HT-29 (cell line): Measurements from ENCODE around the gene ZNF862. TPM values are rescaled to one million over a fixed set of nuclear protein-coding genes. Genes with fewer than 3 reads are reported as not detected.

ENCODE experiments used
- DNase-seq: peaks from one replicate; pipeline ENCODE4 v3.0.0-alpha.2; 2015; ENCODE audit warnings: low spot score
- total RNA-seq: library from RNA; depleted of rRNA; stranded (reverse); fragments of >200 nt; shearing (Covaris generic); gene quantifications from 2 replicates; pipeline ENCODE4 v1.2.3, GENCODE V29; 2014; rRNA removed

The ZNF862 gene
- 8.8 and 11.7 TPM in 2 replicates for total RNA-seq

- DNase-seq, result peak; percentile 99
Measured at GRCh38 chr7:149838224-149838991, at the start of gene ZNF862. ZNF862 (plus strand) TSS chr7:149838375; CDS start chr7:149838612, 237 bp downstream.

- DNase-seq, result no peak
Measured at GRCh38 chr7:149789101-149789500, 49.1 kb upstream of the ZNF862 start.

- DNase-seq, result no peak
Measured at GRCh38 chr7:149790146-149790548, 48.0 kb upstream of the ZNF862 start.

- no peak for DNase-seq
Measured at GRCh38 chr7:149790754-149791360, 47.3 kb upstream of the ZNF862 start.

DNA sequence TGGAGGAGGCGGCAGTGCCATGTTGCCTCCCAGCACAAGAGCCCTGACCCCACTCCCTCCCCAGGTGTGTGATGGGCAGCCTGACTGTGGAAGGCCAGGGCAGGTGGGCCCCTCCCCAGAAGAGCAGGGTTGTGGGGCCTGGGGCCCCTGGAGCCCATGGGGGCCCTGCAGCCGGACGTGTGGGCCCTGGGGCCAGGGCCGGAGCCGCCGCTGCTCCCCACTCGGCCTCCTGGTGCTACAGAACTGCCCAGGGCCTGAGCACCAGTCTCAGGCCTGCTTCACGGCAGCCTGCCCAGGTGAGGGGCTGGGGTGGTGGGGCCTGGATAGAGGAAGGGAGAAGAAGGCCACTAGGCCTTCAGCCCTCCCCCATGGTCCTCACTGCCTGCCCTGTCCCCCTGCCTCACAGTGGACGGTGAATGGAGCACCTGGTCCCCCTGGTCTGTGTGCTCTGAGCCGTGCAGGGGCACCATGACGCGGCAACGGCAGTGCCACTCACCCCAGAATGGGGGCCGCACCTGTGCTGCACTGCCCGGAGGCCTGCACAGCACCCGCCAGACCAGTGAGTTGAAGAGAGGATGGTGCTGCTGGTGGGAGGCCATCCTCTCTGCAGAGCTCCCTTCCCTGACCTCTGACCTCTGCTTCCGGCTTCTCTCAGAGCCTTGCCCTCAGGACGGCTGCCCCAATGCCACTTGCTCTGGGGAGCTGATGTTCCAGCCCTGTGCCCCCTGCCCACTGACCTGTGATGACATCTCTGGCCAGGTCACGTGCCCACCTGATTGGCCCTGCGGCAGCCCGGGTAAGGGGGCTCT, 46.6 kb upstream of the ZNF862 start:
- DNase-seq, result no peak

DNA sequence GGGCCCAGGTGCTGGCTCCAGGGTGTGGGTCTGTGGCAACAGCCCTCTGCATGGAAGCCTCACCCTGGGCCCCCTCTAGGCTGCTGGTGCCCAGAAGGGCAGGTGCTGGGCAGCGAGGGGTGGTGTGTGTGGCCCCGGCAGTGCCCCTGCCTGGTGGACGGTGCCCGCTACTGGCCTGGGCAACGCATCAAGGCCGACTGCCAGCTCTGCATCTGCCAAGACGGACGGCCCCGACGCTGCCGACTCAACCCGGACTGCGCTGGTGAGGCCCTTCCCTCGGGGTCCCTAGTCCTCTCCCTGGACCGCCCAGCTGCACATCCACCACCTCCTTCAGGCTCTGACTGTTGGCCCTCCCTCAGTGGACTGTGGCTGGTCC, 46.0 kb upstream of the ZNF862 start:
- DNase-seq, result no peak

GRCh38 chr7:149793261-149793660, 44.9 kb upstream of the ZNF862 start:
- no peak for DNase-seq

DNA sequence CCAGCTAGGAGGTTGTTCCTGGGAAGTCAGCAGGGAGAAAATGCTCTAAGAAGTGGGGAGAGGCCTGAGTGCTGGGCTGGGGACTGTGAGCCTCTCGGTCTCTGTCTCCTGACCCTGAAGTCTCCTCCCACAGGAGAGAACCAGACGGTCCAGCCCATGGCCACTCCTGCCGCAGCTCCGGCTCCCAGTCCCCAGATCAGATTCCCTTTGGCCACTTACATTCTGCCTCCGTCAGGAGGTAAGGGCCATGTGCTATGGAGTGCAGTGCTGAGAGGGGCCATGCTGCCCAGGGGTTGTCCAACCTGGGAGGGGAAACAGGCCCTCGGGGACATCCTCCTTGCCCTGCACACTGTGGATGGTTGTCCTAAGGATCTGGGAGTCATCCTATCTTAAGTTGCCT, 43.5 kb upstream of the ZNF862 start:
- no peak for DNase-seq

DNA sequence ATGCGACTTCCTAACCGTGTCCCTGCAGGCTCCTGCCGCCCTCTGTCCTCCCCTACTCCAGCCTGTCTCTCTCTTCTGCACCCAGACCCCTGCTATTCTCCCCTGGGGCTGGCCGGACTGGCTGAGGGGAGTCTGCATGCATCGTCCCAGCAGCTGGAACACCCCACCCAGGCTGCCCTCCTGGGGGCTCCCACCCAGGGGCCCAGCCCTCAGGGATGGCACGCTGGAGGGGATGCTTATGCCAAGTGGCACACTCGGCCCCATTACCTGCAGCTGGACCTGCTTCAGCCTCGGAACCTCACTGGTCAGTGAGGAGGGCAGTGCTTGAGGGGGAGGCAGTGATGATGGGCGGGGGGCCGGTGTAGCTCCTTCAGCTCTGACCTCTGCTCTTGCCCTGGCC, 43.0 kb upstream of the ZNF862 start:
- no peak for DNase-seq

GRCh38 chr7:149796287-149796860, 41.8 kb upstream of the ZNF862 start:
- no peak for DNase-seq

GRCh38 chr7:149797771-149798170, 40.4 kb upstream of the ZNF862 start:
- no peak for DNase-seq

GRCh38 chr7:149799397-149800168, 38.6 kb upstream of the ZNF862 start:
- DNase-seq, result peak; percentile 59

- DNase-seq, result no peak
Measured at GRCh38 chr7:149800169-149800555, 38.0 kb upstream of the ZNF862 start.

DNA sequence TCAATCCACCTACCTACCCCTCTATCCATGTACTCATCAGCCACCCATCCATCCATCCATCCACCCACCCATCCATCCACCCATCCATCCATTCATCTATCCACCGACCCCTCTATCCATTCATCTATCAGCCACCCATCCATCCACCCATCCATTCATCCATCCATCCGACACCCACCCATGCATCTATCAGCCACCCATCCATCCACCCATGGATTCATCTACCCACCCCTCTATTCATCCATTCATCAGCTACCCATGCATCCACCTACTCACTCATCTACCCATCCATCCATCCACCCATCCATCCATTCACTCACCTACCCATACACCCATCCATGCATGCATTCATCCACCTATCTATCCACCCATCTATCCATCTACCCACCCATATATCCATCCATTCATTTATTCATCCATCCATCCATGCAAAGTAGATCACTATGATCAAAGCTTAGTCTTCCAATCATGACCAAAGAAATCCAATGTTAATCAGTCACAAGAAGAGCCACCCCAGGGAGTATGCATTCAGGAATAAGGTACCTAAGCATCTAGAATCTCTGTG, 37.1 kb upstream of the ZNF862 start:
- DNase-seq, result no peak

- no peak for DNase-seq
Measured at GRCh38 chr7:149801816-149802215, 36.4 kb upstream of the ZNF862 start.

GRCh38 chr7:149802966-149803365, 35.2 kb upstream of the ZNF862 start:
- no peak for DNase-seq

- no peak for DNase-seq
Measured at GRCh38 chr7:149803551-149804074, 34.6 kb upstream of the ZNF862 start.

- DNase-seq, result no peak
Measured at GRCh38 chr7:149804106-149804505, 34.1 kb upstream of the ZNF862 start.

GRCh38 chr7:149806726-149807125, 31.4 kb upstream of the ZNF862 start:
- no peak for DNase-seq

GRCh38 chr7:149808311-149808710, 29.9 kb upstream of the ZNF862 start:
- DNase-seq, result no peak

- DNase-seq, result no peak
Measured at GRCh38 chr7:149809215-149809614, 29.0 kb upstream of the ZNF862 start.
